Fibroblast of lung (primary cell): ENCODE results near the gene MYO9A. TPM values are rescaled to one million over a fixed set of nuclear protein-coding genes. Genes with fewer than 3 reads are reported as not detected.

ENCODE experiments used
- DNase-seq, 2 donors: peaks; one replicate each; pipeline versions ENCODE4 v3.0.0 to v3.0.0-alpha.2; 2010; ENCODE audit warnings: low read depth in 2 of 2
- H2AFZ ChIP-seq: 2 replicates; pipeline ENCODE4 v1.5.1; 2012; ENCODE audit warnings: low read length, control low read depth, inconsistent platforms
- H3K27ac ChIP-seq: 2 replicates; pipeline ENCODE4 v1.5.1; 2011; ENCODE audit warnings: low read length, control low read depth; ENCODE audit not compliant: insufficient read depth
- H3K27me3 ChIP-seq: 2 replicates; pipeline ENCODE4 v1.5.1; 2011; ENCODE audit warnings: mild to moderate bottlenecking, low read length; ENCODE audit not compliant: control insufficient read depth, insufficient read depth
- H3K36me3 ChIP-seq: 2 replicates; pipeline ENCODE4 v1.5.1; 2011; ENCODE audit warnings: low read length; ENCODE audit not compliant: control insufficient read depth, insufficient read depth
- H3K4me1 ChIP-seq: 2 replicates; pipeline ENCODE4 v1.5.1; 2011; ENCODE audit warnings: low read length; ENCODE audit not compliant: control insufficient read depth, insufficient read depth; ENCODE audit errors: extremely low read depth
- H3K4me2 ChIP-seq: 2 replicates; pipeline ENCODE4 v1.5.1; 2011; ENCODE audit warnings: low read length, control low read depth; ENCODE audit not compliant: insufficient read depth; ENCODE audit errors: extremely low read depth
- H3K4me3 ChIP-seq, 4 experiments: fragments of 200-600 bp in 1 of 4; sonication (generic) in 1 of 4; replicated peaks in 1 of 4; 2 replicates each; pipeline ENCODE4 v1.5.1; 2011 to 2016; ENCODE audit warnings: low read length in 4 of 4, low read depth in 3 of 4, mild to moderate bottlenecking in 3 of 4, control low read depth in 2 of 4, inconsistent platforms in 1 of 4, mixed read lengths in 1 of 4; ENCODE audit not compliant: insufficient read depth in 1 of 4; ENCODE audit errors: control extremely low read depth in 1 of 4
- H3K79me2 ChIP-seq: 2 replicates; pipeline ENCODE4 v1.5.1; 2012; ENCODE audit warnings: mild to moderate bottlenecking, low read length, inconsistent platforms; ENCODE audit not compliant: control insufficient read depth, insufficient read depth
- H3K9ac ChIP-seq: 2 replicates; pipeline ENCODE4 v1.5.1; 2011; ENCODE audit warnings: mild to moderate bottlenecking, low read length, control low read depth; ENCODE audit not compliant: insufficient read depth
- H3K9me3 ChIP-seq: 2 replicates; pipeline ENCODE4 v1.5.1; 2012; ENCODE audit warnings: low read depth, low read length; ENCODE audit not compliant: control insufficient read depth, insufficient read depth
- H4K20me1 ChIP-seq: 2 replicates; pipeline ENCODE4 v1.5.1; 2011; ENCODE audit warnings: low read length; ENCODE audit not compliant: control insufficient read depth, insufficient read depth; ENCODE audit errors: extremely low read depth
- EZH2 ChIP-seq: IDR thresholded peaks from 2 replicates; pipeline ENCODE4 v1.5.1; 2012; ENCODE audit warnings: low read length, control low read depth, mild to moderate bottlenecking; ENCODE audit errors: missing control alignments
- polyA plus RNA-seq, 2 donors: library from polyadenylated mRNA; depleted of rRNA in 1 of 2; stranded (reverse) in 1 of 2; unstranded in 1 of 2; fragments of >200 nt; gene quantifications; 2 replicates each; pipeline ENCODE4 v1.2.1, GENCODE V29; 2011 to 2012; ENCODE audit warnings: missing spikeins in 1 of 2
- total RNA-seq: library from RNA; depleted of rRNA; stranded (reverse); fragments of >200 nt; gene quantifications from 2 replicates; pipeline ENCODE4 v1.2.1, GENCODE V29; 2014
- TF ChIP-seq, protein P1 (sequence below), 2 donors: IDR thresholded peaks in 1 of 2; conservative IDR thresholded peaks in 1 of 2; 1 replicate in 1 of 2; 2 replicates in 1 of 2; pipeline ENCODE4 v1.5.1; 2011 to 2012; ENCODE audit warnings: low read length in 2 of 2, control low read depth in 1 of 2, inconsistent platforms in 1 of 2, low read depth in 1 of 2, mild to moderate bottlenecking in 1 of 2

The MYO9A gene
- total and polyA plus RNA-seq, 2 donors (not counting 1 experiment from before 2014, with no cell fraction given), result 12.8 to 48.6 TPM

GRCh38 chr15:72112805-72113204 lies 5.1 kb downstream of the MYO9A start:
- Histone ChIP-seq H3K4me3 (no peak overlapping the region), H3K36me3 (no peaks in the 10 kb centered on the region), H3K79me2 (peaks cover 51% of the 10 kb centered on the region), H3K9ac (no peak overlapping the region), H3K27ac (no peak overlapping the region), H2AFZ (no peak overlapping the region), H3K4me2 (no peak overlapping the region), H3K27me3 (no peaks in the 10 kb centered on the region), H3K9me3 (no peaks in the 10 kb centered on the region), H4K20me1 (no peaks in the 10 kb centered on the region), H3K4me1 (peaks cover 2% of the 10 kb centered on the region)
- TF ChIP-seq, protein P1, sequence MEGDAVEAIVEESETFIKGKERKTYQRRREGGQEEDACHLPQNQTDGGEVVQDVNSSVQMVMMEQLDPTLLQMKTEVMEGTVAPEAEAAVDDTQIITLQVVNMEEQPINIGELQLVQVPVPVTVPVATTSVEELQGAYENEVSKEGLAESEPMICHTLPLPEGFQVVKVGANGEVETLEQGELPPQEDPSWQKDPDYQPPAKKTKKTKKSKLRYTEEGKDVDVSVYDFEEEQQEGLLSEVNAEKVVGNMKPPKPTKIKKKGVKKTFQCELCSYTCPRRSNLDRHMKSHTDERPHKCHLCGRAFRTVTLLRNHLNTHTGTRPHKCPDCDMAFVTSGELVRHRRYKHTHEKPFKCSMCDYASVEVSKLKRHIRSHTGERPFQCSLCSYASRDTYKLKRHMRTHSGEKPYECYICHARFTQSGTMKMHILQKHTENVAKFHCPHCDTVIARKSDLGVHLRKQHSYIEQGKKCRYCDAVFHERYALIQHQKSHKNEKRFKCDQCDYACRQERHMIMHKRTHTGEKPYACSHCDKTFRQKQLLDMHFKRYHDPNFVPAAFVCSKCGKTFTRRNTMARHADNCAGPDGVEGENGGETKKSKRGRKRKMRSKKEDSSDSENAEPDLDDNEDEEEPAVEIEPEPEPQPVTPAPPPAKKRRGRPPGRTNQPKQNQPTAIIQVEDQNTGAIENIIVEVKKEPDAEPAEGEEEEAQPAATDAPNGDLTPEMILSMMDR (conservative IDR thresholded peaks at IDR 0.05 in 1 of 2, IDR thresholded peaks at IDR 0.05 in 1 of 2; ENCODE audit: low read depth in 1 of 2, low read length in 2 of 2), result no peak
- no peak for TF ChIP-seq EZH2
- DNase-seq, result no peak

DNA sequence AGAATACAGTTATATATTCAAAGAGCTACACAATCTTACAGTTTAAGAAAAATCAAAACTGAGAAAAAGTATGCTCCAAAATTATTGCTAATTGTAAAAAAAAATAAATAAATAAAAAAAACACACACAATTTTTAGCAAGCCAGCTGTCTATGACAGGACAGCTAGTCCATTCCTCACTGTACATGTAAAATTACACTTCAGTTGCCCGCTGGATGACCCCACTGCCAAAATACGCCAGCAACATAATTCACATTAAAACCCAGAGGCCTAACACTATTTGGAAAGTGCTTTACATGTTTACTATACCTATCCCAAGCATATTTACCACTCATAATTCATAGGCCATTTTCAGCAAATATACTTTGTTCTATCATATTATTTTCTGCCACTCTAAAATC lies 5.8 kb downstream of the MYO9A start:
- Histone ChIP-seq H3K4me1 (peaks cover 2% of the 10 kb centered on the region), H3K79me2 (peaks cover 51% of the 10 kb centered on the region), H3K9ac (no peak overlapping the region), H4K20me1 (no peaks in the 10 kb centered on the region), H3K36me3 (no peaks in the 10 kb centered on the region), H3K9me3 (no peaks in the 10 kb centered on the region), H3K27ac (no peak overlapping the region), H2AFZ (no peak overlapping the region), H3K4me2 (no peak overlapping the region), H3K4me3 (no peak overlapping the region), H3K27me3 (no peaks in the 10 kb centered on the region)
- peak in 1 of 2 donors; percentile 62 for DNase-seq
- no peak for TF ChIP-seq EZH2
- TF ChIP-seq, protein P1 (conservative IDR thresholded peaks at IDR 0.05 in 1 of 2, IDR thresholded peaks at IDR 0.05 in 1 of 2; ENCODE audit: low read depth in 1 of 2, low read length in 2 of 2), result no peak

DNA sequence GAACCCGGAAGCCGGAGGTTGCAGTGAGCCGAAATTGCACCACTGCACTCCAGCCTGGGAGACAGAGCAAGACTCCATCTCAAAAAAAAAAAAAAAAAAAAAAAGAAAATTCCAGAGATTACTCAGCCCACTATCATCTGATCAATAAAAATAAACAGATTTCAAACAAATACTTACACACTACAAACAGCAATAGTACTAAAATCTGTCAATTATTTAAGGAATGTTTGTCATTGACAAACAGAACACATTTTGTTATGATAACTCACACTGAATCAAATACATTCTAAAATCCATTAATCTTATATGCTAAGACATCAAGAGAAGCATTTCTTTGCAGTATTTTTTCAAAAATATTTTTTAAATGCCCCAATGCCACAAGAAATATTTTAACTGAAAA lies 7.6 kb downstream of the MYO9A start:
- no peaks in the 10 kb centered on the region for H3K36me3 ChIP-seq
- no peaks in the 10 kb centered on the region for H3K9me3 ChIP-seq
- no peak overlapping the region for H3K9ac ChIP-seq
- no peak overlapping the region for H3K27ac ChIP-seq
- no peaks in the 10 kb centered on the region for H3K4me1 ChIP-seq
- H3K79me2 ChIP-seq, result peaks cover 36% of the 10 kb centered on the region
- H4K20me1 ChIP-seq, result no peaks in the 10 kb centered on the region
- TF ChIP-seq, protein P1 (conservative IDR thresholded peaks at IDR 0.05 in 1 of 2, IDR thresholded peaks at IDR 0.05 in 1 of 2; ENCODE audit: low read depth in 1 of 2, low read length in 2 of 2), result no peak
- TF ChIP-seq EZH2, result no peak
- peak in 1 of 2 donors; percentile 12 for DNase-seq
- no peak overlapping the region for H3K4me2 ChIP-seq
- H3K4me3 ChIP-seq, result no peak overlapping the region
- H3K27me3 ChIP-seq, result no peaks in the 10 kb centered on the region
- no peak overlapping the region for H2AFZ ChIP-seq
